HepG2 (cell line): ENCODE data around the gene DSCAM. TPM values are rescaled to one million over a fixed set of nuclear protein-coding genes. Genes with fewer than 3 reads are reported as not detected.

Experiments
- ATAC-seq: fragments of 200-7000 bp; cut with Tn5 transposase; 3 replicates; pipeline ENCODE4 v1.9.1; 2020; ENCODE audit warnings: mild to moderate bottlenecking, moderate library complexity
- BruUV-seq: library from RNA; stranded (reverse); fragments of 400-500 nt; replicated peaks from 2 replicates; lab custom pipeline; 2021; lab: Mats Ljungman, UMichigan
- CTCF ChIA-PET: fragments of 300-600 bp; formaldehyde crosslinking; extraction: SDS; loops from one replicate; lab custom pipeline; 2021; ENCODE audit warnings: low total read pairs, inconsistent platforms, low intra/inter-chr PET ratio; lab: Yijun Ruan, JAX
- POLR2A ChIA-PET: fragments of 350-600 bp; sonication (Branson Sonifier 250); formaldehyde crosslinking; loops from one replicate; lab custom pipeline; 2020; ENCODE audit warnings: antibody characterized with exemption, inconsistent platforms; lab: Yijun Ruan, JAX
- DNase-seq: peaks from one replicate; pipeline ENCODE4 v3.0.0-alpha.2; 2015; ENCODE audit warnings: low spot score
- FAIRE-seq: peaks from 3 replicates; lab custom pipeline; 2011; peaks lifted over from hg19 to GRCh38; lab: Jason Lieb, UNC
- H2AFZ ChIP-seq: one replicate; pipeline ENCODE4 v1.6.1; 2011; ENCODE audit warnings: low read length, inconsistent platforms
- H3K27ac ChIP-seq: fragments of 300-600 bp; 3 replicates; pipeline ENCODE4 v1.8.0; 2011; ENCODE audit warnings: mixed run types, mild to moderate bottlenecking, mixed read lengths, low read length, inconsistent platforms; ENCODE audit not compliant: insufficient read depth; ENCODE audit errors: extremely low read length
- H3K27me3 ChIP-seq, 2 experiments: fragments of 200-600 bp in 1 of 2; 2 replicates in 1 of 2; 3 replicates in 1 of 2; pipeline versions ENCODE4 v1.6.0 to v1.8.0; 2011; ENCODE audit warnings: low read length in 2 of 2, mild to moderate bottlenecking in 2 of 2, moderate library complexity in 2 of 2, inconsistent platforms in 1 of 2; ENCODE audit not compliant: insufficient read depth in 2 of 2, control insufficient read depth in 1 of 2
- H3K36me3 ChIP-seq, 2 experiments: fragments of 200-600 bp in 1 of 2; replicated peaks in 1 of 2; 2 replicates in 1 of 2; 3 replicates in 1 of 2; pipeline versions ENCODE4 v1.5.1 to v1.8.0; 2011; ENCODE audit warnings: low read length in 2 of 2, inconsistent platforms in 1 of 2; ENCODE audit not compliant: insufficient read depth in 2 of 2, control insufficient read depth in 1 of 2
- H3K4me1 ChIP-seq: 2 replicates; pipeline ENCODE4 v1.5.1; 2012; ENCODE audit warnings: low read length, inconsistent platforms; ENCODE audit not compliant: insufficient read depth
- H3K4me2 ChIP-seq: 2 replicates; pipeline ENCODE4 v1.6.0; 2011; ENCODE audit warnings: low read depth, low read length, inconsistent platforms
- H3K4me3 ChIP-seq, 3 experiments: fragments of 200-600 bp in 1 of 3; sonication (generic), shearing (Covaris generic) in 1 of 3; replicated peaks in 1 of 3; 2 replicates each; pipeline ENCODE4 v1.5.1; 2011 to 2016; ENCODE audit warnings: low read length in 3 of 3, inconsistent platforms in 2 of 3, low read depth in 2 of 3, mild to moderate bottlenecking in 2 of 3, control low read depth in 1 of 3, mixed read lengths in 1 of 3; ENCODE audit not compliant: insufficient read depth in 1 of 3
- H3K79me2 ChIP-seq: one replicate; pipeline ENCODE4 v1.6.1; 2011; ENCODE audit warnings: low read length, inconsistent platforms; ENCODE audit not compliant: insufficient read depth
- H3K9ac ChIP-seq: 2 replicates; pipeline ENCODE4 v1.6.0; 2011; ENCODE audit warnings: mild to moderate bottlenecking, low read depth, low read length, inconsistent platforms; ENCODE audit not compliant: insufficient read depth
- H3K9me3 ChIP-seq: 2 replicates; pipeline ENCODE4 v1.5.1; 2012; ENCODE audit warnings: mild to moderate bottlenecking, low read length
- H4K20me1 ChIP-seq: 2 replicates; pipeline ENCODE4 v1.6.0; 2011; ENCODE audit warnings: inconsistent platforms, mild to moderate bottlenecking, low read length, moderate library complexity; ENCODE audit not compliant: insufficient read depth
- FOXJ3 ChIP-seq: sonication (generic); formaldehyde crosslinking; IDR thresholded peaks from 2 replicates; pipeline ENCODE4 v1.4.0; 2020; ENCODE audit warnings: missing genetic modification reagents, mild to moderate bottlenecking, borderline replicate concordance
- HMGXB4 ChIP-seq, 2 experiments: sonication (generic) in 1 of 2; formaldehyde crosslinking in 1 of 2; IDR thresholded peaks; 2 replicates each; pipeline versions ENCODE4 v1.4.0 to v1.6.1; 2018 to 2020; ENCODE audit warnings: missing genetic modification reagents in 2 of 2, borderline replicate concordance in 1 of 2, low read depth in 1 of 2, mild to moderate bottlenecking in 1 of 2, missing biosample characterization in 1 of 2
- JUN ChIP-seq: sonication (generic); formaldehyde crosslinking; IDR thresholded peaks from 2 replicates; pipeline ENCODE4 v1.4.0; 2020; ENCODE audit warnings: mild to moderate bottlenecking, missing genetic modification reagents
- MEF2D ChIP-seq: sonication (generic); formaldehyde crosslinking; IDR thresholded peaks from 2 replicates; pipeline ENCODE4 v1.5.1; 2020; ENCODE audit warnings: mild to moderate bottlenecking, missing genetic modification reagents
- MLX ChIP-seq: IDR thresholded peaks from 2 replicates; pipeline ENCODE4 v1.6.1; 2016
- ZNF614 ChIP-seq: IDR thresholded peaks from 2 replicates; pipeline ENCODE4 v1.6.1; 2018; ENCODE audit warnings: missing biosample characterization, missing genetic modification reagents, inconsistent platforms, borderline replicate concordance
- ZNF720 ChIP-seq: sonication (generic); formaldehyde crosslinking; IDR thresholded peaks from 2 replicates; pipeline ENCODE4 v1.4.0; 2020; ENCODE audit warnings: missing genetic modification reagents
- ZNF816 ChIP-seq: sonication (generic); formaldehyde crosslinking; IDR thresholded peaks from 2 replicates; pipeline ENCODE4 v1.8.0; 2022; ENCODE audit warnings: missing genetic modification reagents, mild to moderate bottlenecking, borderline replicate concordance
- ZSCAN22 ChIP-seq: sonication (generic); formaldehyde crosslinking; IDR thresholded peaks from 2 replicates; pipeline ENCODE4 v1.4.0; 2020; ENCODE audit warnings: mild to moderate bottlenecking, missing genetic modification reagents
- in situ Hi-C: cut with HindIII; loops from 2 replicates; pipeline ENCODE4 v1.10.0; 2017; ENCODE audit warnings: low pct_unique_long_range_greater_than_20kb; ENCODE audit not compliant: extremely low pct_ligation_motif_present
- intact Hi-C: fragments of 100-400 bp; cut with micrococcal nuclease; formaldehyde crosslinking; loops from one replicate; pipeline ENCODE4 v1.10.0; 2022; ENCODE audit not compliant: unreplicated experiment
- polyA plus RNA-seq, 8 experiments: library from polyadenylated mRNA; depleted of rRNA in 3 of 8; stranded (reverse) in 7 of 8; unstranded in 1 of 8; fragments of >200 nt; fragmentation: Illumina TruSeq in 4 of 8; extraction: Trizol in 4 of 8; gene quantifications; 2 replicates each; pipeline versions ENCODE4 v1.2.1 to v1.2.3, GENCODE V29; 2011 to 2016; ENCODE audit warnings: low read depth in 4 of 8, missing spikeins in 1 of 8, mixed read lengths in 1 of 8; ENCODE audit not compliant: insufficient read depth in 1 of 8
- total RNA-seq, 5 experiments: library from RNA; depleted of rRNA; stranded (reverse); fragments of >200 nt; fragmentation: Illumina TruSeq; extraction: Trizol; gene quantifications; 2 replicates each; pipeline ENCODE4 v1.2.3, GENCODE V29; 2016; ENCODE audit warnings: low read depth in 1 of 5

Gene DSCAM
- total and polyA plus RNA-seq, 2 of the 13 experiments (the other 11 are each of a cell fraction or from before 2014, with no cell fraction given), result not detected

GRCh38 chr21:40707656-40708244 is 139.2 kb downstream of the DSCAM start:
- H3K9me3 ChIP-seq, result peaks cover 91% of the 10 kb centered on the region
- H3K36me3 ChIP-seq, result no peaks in the 10 kb centered on the region
- H3K4me2 ChIP-seq, result no peak overlapping the region
- DNase-seq (no peak), FAIRE-seq (no peak), ATAC-seq (no peak)
- CTCF ChIA-PET, result no interaction called here
- no peak overlapping the region for H3K9ac ChIP-seq
- in situ Hi-C loops, result no loop called here
- no peaks in the 10 kb centered on the region for H3K79me2 ChIP-seq
- H3K27me3 ChIP-seq, result no peaks in the 10 kb centered on the region
- intact Hi-C loops, result no loop called here
- BruUV-seq, result no TSS peak
- H4K20me1 ChIP-seq, result no peaks in the 10 kb centered on the region
- no peak overlapping the region for H3K27ac ChIP-seq
- no peaks in the 10 kb centered on the region for H3K4me1 ChIP-seq
- TF ChIP-seq ZNF816 (CRISPR knock-in tag) (no peak), MLX (no peak), MEF2D (CRISPR knock-in tag) (no peak), JUN (CRISPR knock-in tag) (no peak), HMGXB4 (CRISPR knock-in tag; IDR thresholded peaks at IDR 0.05; ENCODE audit: borderline replicate concordance in 1 of 2, low read depth in 1 of 2) (no peak), FOXJ3 (CRISPR knock-in tag) (no peak), ZNF720 (no peak), ZSCAN22 (CRISPR knock-in tag) (no peak), ZNF614 (no peak)
- no peak overlapping the region for H3K4me3 ChIP-seq
- POLR2A ChIA-PET, result no interaction called here
- H2AFZ ChIP-seq, result no peak overlapping the region
